Neural crest cell (in vitro differentiated cells): Measurements from ENCODE around the gene PDIA6. TPM values are rescaled to one million over a fixed set of nuclear protein-coding genes. Genes with fewer than 3 reads are reported as not detected.

ENCODE experiments used
- DNase-seq: peaks from one replicate; pipeline ENCODE4 v3.0.0; 2021; ENCODE audit warnings: low read depth, mixed read lengths, low spot score
- H3K27ac Mint-ChIP-seq: one replicate; pipeline ENCODE4 v1.8.0; 2021; ENCODE audit warnings: mild to moderate bottlenecking, mixed read lengths; ENCODE audit not compliant: unreplicated experiment
- H3K27me3 Mint-ChIP-seq: 2 replicates; pipeline ENCODE4 v1.8.0; 2021; ENCODE audit warnings: low read depth, mild to moderate bottlenecking, mixed read lengths
- H3K36me3 Mint-ChIP-seq: 2 replicates; pipeline ENCODE4 v1.8.0; 2021; ENCODE audit warnings: low read depth, mild to moderate bottlenecking, mixed read lengths
- H3K4me1 Mint-ChIP-seq: 2 replicates; pipeline ENCODE4 v1.8.0; 2021; ENCODE audit warnings: mixed read lengths
- H3K4me3 Mint-ChIP-seq: one replicate; pipeline ENCODE4 v1.8.0; 2021; ENCODE audit warnings: mild to moderate bottlenecking, mixed read lengths
- H3K9me3 Mint-ChIP-seq: 2 replicates; pipeline ENCODE4 v1.8.0; 2021; ENCODE audit warnings: mixed read lengths
- total RNA-seq: library from RNA; stranded (reverse); gene quantifications from 2 replicates; pipeline ENCODE4 v1.2.1, GENCODE V29; 2021
- TF ChIP-seq, protein P1 (sequence below): fragments of 200-600 bp; sonication (generic); conservative IDR thresholded peaks from 2 replicates; pipeline ENCODE4 v1.5.0; 2021; ENCODE audit warnings: antibody characterized with exemption, mild to moderate bottlenecking

Gene PDIA6
- total RNA-seq, 1 donor from 2014 or later = 248 TPM

DNA sequence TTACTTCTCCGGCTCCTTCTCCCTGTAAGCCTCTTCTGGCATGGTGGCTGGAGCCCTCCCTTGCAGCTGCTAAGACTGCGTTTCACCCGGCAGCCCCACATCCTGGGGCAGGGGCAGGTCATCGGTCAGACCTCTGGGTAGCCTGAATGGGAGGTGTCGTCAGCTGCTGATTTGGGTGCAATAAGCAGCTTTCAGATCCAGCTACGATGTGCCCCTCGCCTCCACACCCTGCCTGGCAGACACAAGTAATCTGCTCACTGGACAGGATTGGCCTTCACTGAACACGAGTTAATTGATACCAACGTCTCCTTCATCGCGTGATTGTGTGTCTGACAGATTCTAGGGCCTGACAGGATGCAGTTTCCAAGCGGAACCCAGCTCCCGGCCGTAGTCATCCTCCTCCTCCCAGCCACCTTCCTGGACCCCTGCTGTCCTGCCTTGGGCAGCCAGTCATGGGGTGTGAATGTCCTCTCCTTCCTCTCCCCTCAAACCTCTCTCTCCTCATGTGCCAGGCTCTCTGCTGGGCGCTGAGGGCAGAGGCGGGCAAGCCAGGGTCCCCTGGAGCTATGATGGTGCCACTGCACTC lies 18.9 kb upstream of the PDIA6 start:
- Mint-ChIP-seq H3K36me3 (no peaks in the 10 kb centered on the region), H3K27me3 (peaks cover 17% of the 10 kb centered on the region), H3K27ac (no peak overlapping the region), H3K4me1 (peaks cover 15% of the 10 kb centered on the region), H3K4me3 (no peak overlapping the region), H3K9me3 (no peaks in the 10 kb centered on the region)
- no peak for DNase-seq
- TF ChIP-seq, protein P1, sequence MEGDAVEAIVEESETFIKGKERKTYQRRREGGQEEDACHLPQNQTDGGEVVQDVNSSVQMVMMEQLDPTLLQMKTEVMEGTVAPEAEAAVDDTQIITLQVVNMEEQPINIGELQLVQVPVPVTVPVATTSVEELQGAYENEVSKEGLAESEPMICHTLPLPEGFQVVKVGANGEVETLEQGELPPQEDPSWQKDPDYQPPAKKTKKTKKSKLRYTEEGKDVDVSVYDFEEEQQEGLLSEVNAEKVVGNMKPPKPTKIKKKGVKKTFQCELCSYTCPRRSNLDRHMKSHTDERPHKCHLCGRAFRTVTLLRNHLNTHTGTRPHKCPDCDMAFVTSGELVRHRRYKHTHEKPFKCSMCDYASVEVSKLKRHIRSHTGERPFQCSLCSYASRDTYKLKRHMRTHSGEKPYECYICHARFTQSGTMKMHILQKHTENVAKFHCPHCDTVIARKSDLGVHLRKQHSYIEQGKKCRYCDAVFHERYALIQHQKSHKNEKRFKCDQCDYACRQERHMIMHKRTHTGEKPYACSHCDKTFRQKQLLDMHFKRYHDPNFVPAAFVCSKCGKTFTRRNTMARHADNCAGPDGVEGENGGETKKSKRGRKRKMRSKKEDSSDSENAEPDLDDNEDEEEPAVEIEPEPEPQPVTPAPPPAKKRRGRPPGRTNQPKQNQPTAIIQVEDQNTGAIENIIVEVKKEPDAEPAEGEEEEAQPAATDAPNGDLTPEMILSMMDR = no peak

GRCh38 chr2:10830641-10831399 lies 18.2 kb upstream of the PDIA6 start:
- H3K4me1 Mint-ChIP-seq = peaks cover 15% of the 10 kb centered on the region
- DNase-seq = no peak
- H3K27ac Mint-ChIP-seq = no peak overlapping the region
- peaks cover 19% of the 10 kb centered on the region for H3K27me3 Mint-ChIP-seq
- H3K9me3 Mint-ChIP-seq = no peaks in the 10 kb centered on the region
- H3K36me3 Mint-ChIP-seq = no peaks in the 10 kb centered on the region
- TF ChIP-seq, protein P1 = no peak
- H3K4me3 Mint-ChIP-seq = no peak overlapping the region

GRCh38 chr2:10830203-10830602 lies 17.6 kb upstream of the PDIA6 start:
- no peaks in the 10 kb centered on the region for H3K36me3 Mint-ChIP-seq
- H3K9me3 Mint-ChIP-seq = no peaks in the 10 kb centered on the region
- peaks cover 15% of the 10 kb centered on the region for H3K4me1 Mint-ChIP-seq
- peaks cover 21% of the 10 kb centered on the region for H3K27me3 Mint-ChIP-seq
- TF ChIP-seq, protein P1 = no peak
- no peak overlapping the region for H3K4me3 Mint-ChIP-seq
- no peak for DNase-seq
- no peak overlapping the region for H3K27ac Mint-ChIP-seq

DNA sequence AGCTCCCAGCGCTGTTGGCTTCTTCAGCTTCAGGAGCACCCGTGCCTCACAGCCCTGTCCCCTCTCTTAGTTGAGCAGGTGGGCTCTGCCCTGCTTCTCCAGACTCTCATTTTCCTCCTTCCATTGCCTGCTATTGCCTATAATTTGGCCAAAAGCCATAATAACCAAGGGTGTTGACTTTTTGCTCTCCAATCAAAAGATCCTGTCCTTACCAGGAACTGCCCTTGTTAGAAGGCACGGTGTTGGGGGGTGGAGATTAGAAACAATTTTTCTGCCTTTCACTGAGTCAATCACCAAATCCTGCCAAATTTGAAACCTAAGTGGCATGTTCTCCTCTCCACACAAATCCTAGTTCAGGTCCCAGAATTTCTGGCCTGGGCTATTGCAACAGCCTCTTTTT lies 16.7 kb upstream of the PDIA6 start:
- peaks cover 26% of the 10 kb centered on the region for H3K27me3 Mint-ChIP-seq
- H3K4me1 Mint-ChIP-seq = peaks cover 15% of the 10 kb centered on the region
- DNase-seq = no peak
- H3K36me3 Mint-ChIP-seq = no peaks in the 10 kb centered on the region
- no peak overlapping the region for H3K4me3 Mint-ChIP-seq
- TF ChIP-seq, protein P1 = no peak
- H3K27ac Mint-ChIP-seq = no peak overlapping the region
- no peaks in the 10 kb centered on the region for H3K9me3 Mint-ChIP-seq

DNA sequence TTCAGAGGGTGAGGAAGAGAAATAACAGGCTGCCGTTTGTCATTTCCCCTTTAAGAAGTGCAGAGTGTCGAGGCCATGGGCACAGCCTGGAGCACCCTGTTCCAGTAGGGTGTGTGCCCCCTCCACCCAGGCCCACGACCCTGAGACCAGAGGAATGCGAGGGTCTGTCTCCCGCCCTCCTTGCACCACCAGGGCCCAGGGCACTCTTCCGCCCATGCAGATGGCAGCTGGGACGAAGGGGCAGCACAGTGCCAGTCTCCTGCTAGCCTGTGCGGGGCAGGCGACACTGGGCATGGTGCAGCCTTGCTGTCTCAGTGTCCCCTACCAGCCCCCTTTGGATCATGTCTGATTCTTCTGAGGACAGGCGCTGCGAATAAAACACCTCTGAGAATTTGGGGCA lies 15.8 kb upstream of the PDIA6 start:
- Mint-ChIP-seq H3K4me3 (no peak overlapping the region), H3K9me3 (no peaks in the 10 kb centered on the region), H3K27me3 (peaks cover 23% of the 10 kb centered on the region)

More for the DNA sequence above, 15.8 kb upstream of the PDIA6 start:
- DNase-seq = no peak
- Mint-ChIP-seq H3K27ac (no peak overlapping the region), H3K4me1 (peaks cover 15% of the 10 kb centered on the region), H3K36me3 (no peaks in the 10 kb centered on the region)
- TF ChIP-seq, protein P1 = no peak
